ENCODE measurements around the gene PPT2.
A peak's percentile ranks its signal among the peaks of the same experiment; 100 is the strongest.

PPT2 gene

DNA sequence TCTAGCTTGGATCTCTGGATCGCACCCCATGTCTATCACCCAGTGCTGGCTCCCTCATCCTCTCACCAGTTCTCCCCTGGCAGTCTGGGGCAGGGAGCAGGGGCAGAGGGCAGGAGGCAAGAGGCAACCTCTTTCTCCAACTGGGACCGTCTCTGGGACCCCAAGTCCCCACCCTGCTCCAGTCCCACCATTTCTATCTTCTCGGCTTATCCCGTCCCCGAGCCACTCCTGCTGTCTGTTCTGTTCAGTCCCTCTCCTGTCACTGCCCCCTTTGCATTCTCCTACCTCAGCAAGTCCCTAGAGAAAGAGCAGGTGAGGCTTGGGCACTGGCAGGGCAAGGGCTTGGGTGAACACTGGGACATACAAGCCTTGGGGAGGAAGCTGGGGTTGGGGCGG is 44.2 kb upstream of the PPT2 start:
- DNase-seq (ENCODE audit: low read depth) = no peak
- no peak for TF ChIP-seq CTCF (IDR thresholded peaks at IDR 0.05; ENCODE audit: low read length, missing control alignments)
- no peak overlapping the region for H3K4me3 ChIP-seq (replicated peaks; ENCODE audit: low read depth, low read length)

DNA sequence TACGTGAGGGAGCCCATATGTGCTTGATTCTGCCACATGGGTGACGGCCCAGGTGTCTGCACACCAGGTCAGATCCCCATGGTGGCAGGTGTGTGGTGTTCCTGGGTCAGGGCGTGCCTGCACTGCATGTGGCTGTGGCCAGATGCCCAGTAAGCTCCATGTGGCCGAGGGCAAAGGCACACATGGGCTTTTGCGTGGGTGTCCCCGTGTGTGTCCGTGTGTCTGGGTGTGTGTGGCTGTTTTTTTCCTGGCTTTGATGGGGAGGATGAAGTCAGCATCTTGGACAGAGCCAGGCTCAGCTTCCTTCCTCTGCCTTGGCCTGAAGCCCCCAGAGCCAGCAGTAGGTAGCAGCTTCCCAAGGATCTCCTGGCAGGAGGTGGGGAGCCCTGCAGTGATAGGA is 43.3 kb upstream of the PPT2 start:
- no peak for DNase-seq (ENCODE audit: low read depth)
- no peak for TF ChIP-seq CTCF (IDR thresholded peaks at IDR 0.05; ENCODE audit: low read length, missing control alignments)
- H3K4me3 ChIP-seq (replicated peaks; ENCODE audit: low read depth, low read length) = no peak overlapping the region

GRCh38 chr6:32111424-32112066 is 42.4 kb upstream of the PPT2 start:
- no peak for DNase-seq (ENCODE audit: low read depth)
- H3K4me3 ChIP-seq (replicated peaks; ENCODE audit: low read depth, low read length) = no peak overlapping the region
- no peak for TF ChIP-seq CTCF (IDR thresholded peaks at IDR 0.05; ENCODE audit: low read length, missing control alignments)

GRCh38 chr6:32112431-32112980 is 41.4 kb upstream of the PPT2 start:
- no peak overlapping the region for H3K4me3 ChIP-seq (replicated peaks; ENCODE audit: low read depth, low read length)
- TF ChIP-seq CTCF (IDR thresholded peaks at IDR 0.05; ENCODE audit: low read length, missing control alignments) = no peak
- DNase-seq (ENCODE audit: low read depth) = peak; percentile 48

DNA sequence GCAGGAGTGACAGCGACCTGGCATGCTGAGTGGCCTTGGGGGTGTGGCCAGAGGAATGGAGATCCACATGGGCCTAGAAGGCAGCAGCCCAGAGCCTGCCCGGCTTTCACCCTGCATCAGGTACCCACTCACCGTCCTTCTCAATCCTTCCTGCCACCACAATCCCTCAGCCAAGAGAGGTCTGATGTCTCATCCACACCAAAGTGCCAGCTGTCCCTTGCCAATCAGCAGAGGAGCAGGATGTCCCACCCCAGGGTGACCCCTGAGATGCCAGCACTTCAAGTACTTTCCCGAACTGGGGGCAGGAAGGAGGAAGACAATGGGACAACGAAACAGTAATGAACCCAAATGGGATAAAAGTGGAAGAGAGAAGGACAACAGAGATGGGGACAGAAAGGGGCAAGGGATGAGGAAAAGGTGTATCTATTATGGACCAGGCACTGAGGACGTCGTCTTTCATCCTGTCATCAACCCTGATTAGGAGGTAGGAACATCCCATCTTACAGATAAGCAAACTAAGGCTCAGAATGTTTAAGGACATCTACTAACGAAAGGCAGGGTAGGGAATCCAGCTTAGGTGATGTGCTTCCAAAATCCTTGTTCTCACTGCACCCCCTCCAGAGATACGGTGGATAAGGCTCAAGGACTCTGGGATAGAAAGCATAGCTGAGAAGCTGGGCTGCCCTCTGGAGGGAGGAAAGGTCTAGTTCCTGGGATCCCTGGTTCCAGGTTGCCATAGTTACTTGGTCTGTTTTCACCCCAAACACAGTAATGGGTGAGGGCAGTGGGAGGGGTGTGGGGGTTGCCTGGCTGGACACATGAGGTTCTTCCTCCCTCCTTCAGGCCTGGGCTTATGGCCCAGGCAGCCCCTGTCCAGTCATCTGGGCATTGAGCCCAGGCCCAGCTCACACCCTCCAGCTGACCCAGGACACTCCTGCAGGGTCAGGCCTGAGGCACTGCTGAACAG is 40.3 kb upstream of the PPT2 start:
- TF ChIP-seq CTCF (IDR thresholded peaks at IDR 0.05; ENCODE audit: low read length, missing control alignments) = peak; percentile 70
- peak; percentile 98 for DNase-seq (ENCODE audit: low read depth)
- no peak overlapping the region for H3K4me3 ChIP-seq (replicated peaks; ENCODE audit: low read depth, low read length)

GRCh38 chr6:32114796-32115195 is 39.1 kb upstream of the PPT2 start:
- no peak overlapping the region for H3K4me3 ChIP-seq (replicated peaks; ENCODE audit: low read depth, low read length)
- DNase-seq (ENCODE audit: low read depth) = peak; percentile 61
- TF ChIP-seq CTCF (IDR thresholded peaks at IDR 0.05; ENCODE audit: low read length, missing control alignments) = no peak
